HG03558 (cell line): ENCODE measurements around the gene MYADM.
A peak's percentile ranks its signal among the peaks of the same experiment; 100 is the strongest.
"Not testable (repeated sequence)": the region's sequence is repeated elsewhere in the genome, so short reads cannot be mapped to it uniquely, and the experiment has no call there.

Source experiments
- ATAC-seq: cut with Tn5 transposase; IDR thresholded peaks from one replicate; pipeline ENCODE4 v1.9.1; 2021; ENCODE audit warnings: moderate number of reproducible peaks; ENCODE audit not compliant: unreplicated experiment; ENCODE audit errors: extremely low read depth

MYADM gene

DNA sequence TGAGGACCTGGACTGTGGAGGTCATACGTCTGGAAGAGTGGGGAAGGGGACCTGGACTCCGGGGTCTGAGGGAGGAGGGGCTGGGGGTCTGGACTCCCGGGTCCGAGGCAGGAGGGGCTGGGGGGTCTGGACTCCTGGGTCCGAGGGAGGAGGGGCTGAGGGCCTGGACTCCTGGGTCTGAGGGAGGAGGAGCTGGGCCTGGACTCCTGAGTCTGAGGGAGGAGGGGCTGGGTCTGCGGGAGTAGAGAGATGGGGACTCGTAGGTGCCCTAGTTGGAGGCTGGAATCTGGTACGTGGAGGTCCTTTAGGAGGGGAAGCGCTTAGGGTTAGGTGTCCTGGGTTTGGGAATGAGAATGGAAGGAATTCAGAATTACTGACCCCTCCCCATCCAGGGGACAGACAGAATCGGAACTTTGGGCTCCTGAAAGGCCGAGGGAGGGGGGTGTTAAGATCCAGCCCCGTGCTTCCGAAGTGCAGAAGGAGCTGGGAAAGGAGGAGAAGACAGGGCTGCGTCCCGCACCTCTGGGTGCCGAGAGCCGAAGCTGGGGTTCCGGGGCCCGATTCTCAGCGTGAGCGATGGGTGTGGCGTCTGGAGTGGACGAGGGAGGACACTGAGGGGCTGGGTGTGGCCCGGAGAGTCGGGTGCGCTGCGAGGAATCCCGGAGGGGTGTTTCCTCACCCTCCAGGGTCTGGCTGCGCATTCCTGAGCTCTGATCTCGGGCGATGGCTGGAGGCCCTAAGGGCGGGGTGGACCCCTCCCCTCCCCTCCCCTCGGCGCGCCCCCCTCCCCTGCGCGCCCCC is 608 bp downstream of the MYADM start:
- no peak for ATAC-seq

DNA sequence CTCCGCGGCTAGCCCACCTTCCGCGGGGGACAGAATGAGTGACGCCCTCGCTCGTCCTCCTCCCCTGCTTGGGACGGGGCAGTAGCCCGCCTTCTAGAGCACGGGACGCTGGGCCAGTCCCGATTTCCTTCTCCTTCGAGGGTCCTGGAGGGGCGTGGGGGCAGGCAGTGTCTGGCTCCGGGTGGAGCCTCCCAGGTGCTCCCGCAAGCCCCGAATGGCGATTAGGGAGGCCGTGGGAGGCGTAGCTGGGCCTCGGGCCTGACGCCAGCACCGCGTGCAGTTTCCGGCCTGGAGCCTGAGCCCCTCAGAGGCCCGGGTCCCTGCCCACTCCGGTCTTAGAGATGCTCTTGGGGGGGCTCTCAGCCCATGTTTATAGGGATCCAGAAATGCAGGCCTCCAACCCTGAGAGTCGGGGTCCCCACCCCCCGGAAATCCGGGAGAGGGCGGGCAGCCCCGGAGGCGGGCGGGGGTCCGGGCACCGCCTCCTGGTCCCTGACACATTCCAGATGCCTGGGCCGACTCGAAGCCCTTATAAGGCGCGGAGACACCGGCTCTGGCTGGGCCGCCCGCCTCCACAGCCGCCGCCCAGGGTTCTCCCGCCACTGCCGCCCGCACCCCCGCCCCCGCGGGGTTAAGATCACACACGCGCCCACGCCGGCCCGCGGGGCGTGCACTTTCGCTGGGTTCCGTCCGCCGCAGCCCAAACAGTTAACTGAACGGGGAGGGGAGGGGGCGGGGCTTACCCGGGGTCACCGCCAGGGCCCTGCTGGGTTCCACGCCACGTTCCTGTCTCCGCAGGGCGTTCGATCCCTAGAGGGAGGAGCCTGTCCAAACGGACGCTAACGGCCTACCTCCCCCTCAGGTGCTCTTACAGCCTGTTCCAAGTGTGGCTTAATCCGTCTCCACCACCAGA is 1.5 kb downstream of the MYADM start:
- no peak for ATAC-seq

DNA sequence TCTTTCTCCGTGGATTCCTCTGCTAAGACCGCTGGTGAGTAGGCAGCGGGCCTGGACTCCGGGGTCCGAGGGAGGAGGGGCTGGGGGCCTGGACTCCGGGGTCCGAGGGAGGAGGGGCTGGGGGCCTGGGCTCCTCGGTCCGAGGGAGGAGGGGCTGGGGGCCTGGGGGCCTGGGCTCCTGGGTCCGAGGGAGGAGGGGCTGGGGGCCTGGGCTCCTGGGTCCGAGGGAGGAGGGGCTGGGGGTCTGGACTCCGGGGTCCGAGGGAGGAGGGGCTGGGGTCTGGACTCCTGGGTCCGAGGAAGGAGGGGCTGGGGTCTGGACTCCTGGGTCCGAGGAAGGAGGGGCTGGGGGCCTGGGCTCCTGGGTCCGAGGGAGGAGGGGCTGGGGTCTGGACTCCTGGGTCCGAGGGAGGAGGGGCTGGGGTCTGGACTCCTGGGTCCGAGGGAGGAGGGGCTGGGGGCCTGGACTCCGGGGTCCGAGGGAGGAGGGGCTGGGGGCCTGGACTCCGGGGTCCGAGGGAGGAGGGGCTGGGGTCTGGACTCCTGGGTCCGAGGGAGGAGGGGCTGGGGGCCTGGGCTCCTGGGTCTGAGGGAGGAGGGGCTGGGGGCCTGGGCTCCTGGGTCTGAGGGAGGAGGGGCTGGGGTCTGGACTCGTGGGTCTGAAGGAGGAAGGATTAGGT is 2.3 kb downstream of the MYADM start:
- ATAC-seq = not testable (repeated sequence)

GRCh38 chr19:53870485-53870844 is 2.8 kb downstream of the MYADM start:
- ATAC-seq = no peak

GRCh38 chr19:53871454-53871853 is 3.8 kb downstream of the MYADM start:
- no peak for ATAC-seq

- no peak for ATAC-seq
Observed at GRCh38 chr19:53872762-53873161, 5.1 kb downstream of the MYADM start.

DNA sequence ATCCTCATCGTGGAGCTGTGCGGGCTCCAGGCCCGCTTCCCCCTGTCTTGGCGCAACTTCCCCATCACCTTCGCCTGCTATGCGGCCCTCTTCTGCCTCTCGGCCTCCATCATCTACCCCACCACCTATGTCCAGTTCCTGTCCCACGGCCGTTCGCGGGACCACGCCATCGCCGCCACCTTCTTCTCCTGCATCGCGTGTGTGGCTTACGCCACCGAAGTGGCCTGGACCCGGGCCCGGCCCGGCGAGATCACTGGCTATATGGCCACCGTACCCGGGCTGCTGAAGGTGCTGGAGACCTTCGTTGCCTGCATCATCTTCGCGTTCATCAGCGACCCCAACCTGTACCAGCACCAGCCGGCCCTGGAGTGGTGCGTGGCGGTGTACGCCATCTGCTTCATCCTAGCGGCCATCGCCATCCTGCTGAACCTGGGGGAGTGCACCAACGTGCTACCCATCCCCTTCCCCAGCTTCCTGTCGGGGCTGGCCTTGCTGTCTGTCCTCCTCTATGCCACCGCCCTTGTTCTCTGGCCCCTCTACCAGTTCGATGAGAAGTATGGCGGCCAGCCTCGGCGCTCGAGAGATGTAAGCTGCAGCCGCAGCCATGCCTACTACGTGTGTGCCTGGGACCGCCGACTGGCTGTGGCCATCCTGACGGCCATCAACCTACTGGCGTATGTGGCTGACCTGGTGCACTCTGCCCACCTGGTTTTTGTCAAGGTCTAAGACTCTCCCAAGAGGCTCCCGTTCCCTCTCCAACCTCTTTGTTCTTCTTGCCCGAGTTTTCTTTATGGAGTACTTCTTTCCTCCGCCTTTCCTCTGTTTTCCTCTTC is 6.3 kb downstream of the MYADM start:
- no peak for ATAC-seq

DNA sequence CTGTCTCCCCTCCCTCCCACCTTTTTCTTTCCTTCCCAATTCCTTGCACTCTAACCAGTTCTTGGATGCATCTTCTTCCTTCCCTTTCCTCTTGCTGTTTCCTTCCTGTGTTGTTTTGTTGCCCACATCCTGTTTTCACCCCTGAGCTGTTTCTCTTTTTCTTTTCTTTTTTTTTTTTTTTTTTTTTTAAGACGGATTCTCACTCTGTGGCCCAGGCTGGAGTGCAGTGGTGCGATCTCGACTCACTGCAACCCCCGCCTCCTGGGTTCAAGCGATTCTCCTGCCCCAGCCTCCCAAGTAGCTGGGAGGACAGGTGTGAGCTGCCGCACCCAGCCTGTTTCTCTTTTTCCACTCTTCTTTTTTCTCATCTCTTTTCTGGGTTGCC is 6.9 kb downstream of the MYADM start:
- no peak for ATAC-seq

DNA sequence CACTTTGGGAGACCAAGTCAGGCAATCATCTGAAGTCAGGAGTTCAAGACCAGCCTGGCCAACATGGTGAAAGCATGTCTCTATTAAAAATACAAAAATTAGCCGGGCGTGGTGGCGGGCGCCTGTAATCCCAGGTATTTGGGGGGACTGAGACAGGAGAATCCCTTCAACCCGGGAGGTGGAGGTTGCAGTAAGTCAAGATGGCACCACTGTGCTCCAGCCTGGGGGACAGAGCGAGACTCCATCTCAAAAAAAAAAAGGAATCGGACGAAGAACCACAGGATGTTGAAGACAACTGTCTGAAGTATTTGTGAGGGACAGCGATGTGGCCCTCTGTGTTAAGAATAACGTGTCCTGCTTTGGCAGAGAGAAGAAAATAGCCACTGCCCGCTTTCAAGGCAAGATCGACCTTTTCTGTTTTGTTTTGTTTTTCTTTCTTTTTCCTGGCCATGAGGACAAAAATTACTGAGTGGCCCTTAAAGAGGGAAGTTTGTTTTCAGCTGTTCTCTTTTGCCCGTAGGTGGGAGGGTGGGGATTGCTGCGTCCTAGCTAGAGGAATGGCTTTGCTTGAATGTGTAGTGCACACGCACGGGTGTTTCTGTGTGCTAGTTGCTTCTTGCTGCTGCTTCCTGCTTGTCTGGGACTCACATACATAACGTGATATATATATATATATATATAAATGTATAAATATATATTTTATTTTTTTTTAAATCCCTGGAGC is 8.1 kb downstream of the MYADM start:
- ATAC-seq = no peak

GRCh38 chr19:53876651-53877224 is 9.1 kb downstream of the MYADM start:
- no peak for ATAC-seq

DNA sequence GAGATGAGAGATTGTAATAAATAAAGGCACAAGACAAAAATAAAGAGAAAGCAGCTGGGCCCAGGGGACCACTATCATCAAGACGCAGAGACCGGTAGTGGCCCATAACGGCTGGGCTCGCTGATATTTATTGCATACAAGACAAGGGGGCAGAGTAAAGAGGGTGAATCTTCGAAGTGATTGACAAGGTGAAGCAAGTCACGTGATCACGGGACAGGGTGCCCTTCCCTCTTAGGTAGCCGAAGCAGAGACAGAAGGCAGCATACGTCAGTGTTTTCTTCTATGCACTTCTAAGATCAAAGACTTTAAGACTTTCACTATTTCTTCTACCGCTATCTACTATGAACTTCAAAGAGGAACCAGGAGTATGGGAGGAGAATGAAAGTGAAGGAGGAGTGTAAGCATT is 9.7 kb downstream of the MYADM start:
- no peak for ATAC-seq

- ATAC-seq = no peak
Observed at GRCh38 chr19:53878776-53879139, 11.1 kb downstream of the MYADM start.

DNA sequence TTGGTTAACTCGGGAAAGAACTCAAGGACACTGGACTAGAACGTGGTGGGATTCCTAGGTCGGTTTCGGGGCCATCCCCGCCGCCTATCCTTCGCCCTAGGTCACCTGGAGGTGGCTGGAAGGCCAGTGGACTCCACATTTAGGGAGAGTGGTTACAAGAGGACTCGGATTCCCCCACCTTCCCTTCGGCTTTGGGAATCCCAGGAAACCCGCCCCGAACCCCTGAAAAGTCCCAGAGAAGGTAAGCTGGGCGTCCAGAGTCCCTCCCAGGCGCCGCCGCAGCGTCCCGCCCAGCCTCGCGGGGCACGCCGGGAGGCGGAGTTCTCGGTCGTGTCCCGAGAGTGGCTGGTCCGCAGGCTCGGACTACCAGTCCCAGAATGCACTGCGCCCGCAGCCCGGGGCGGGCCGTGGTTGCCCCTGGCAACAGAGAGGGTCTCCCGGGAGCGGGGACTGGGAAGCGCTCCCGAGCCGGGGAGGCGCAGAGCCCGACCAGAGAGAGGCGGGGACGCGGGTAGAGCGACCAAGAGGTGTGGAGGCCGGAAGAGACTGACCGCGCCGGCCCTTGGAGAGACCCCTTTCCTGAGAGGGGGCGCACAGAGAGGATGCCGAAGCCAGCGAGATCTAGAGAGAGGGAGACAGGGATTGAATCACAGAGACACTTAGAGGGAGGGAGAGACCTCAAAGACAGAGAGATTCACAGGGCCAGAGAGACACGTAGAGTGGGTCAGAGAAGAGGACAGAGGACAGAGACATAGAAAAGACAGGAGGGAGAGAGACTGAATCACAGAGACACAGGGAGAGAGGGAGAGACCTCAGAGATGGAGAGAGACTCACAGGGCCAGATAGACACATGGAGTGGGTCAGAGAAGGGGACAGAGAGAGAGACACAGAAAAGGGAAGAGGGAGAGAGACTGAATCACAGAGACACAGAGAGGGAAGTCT is 11.7 kb downstream of the MYADM start:
- ATAC-seq = peak; percentile 50

- no peak for ATAC-seq
Observed at GRCh38 chr19:53880711-53881481, 13.2 kb downstream of the MYADM start.

DNA sequence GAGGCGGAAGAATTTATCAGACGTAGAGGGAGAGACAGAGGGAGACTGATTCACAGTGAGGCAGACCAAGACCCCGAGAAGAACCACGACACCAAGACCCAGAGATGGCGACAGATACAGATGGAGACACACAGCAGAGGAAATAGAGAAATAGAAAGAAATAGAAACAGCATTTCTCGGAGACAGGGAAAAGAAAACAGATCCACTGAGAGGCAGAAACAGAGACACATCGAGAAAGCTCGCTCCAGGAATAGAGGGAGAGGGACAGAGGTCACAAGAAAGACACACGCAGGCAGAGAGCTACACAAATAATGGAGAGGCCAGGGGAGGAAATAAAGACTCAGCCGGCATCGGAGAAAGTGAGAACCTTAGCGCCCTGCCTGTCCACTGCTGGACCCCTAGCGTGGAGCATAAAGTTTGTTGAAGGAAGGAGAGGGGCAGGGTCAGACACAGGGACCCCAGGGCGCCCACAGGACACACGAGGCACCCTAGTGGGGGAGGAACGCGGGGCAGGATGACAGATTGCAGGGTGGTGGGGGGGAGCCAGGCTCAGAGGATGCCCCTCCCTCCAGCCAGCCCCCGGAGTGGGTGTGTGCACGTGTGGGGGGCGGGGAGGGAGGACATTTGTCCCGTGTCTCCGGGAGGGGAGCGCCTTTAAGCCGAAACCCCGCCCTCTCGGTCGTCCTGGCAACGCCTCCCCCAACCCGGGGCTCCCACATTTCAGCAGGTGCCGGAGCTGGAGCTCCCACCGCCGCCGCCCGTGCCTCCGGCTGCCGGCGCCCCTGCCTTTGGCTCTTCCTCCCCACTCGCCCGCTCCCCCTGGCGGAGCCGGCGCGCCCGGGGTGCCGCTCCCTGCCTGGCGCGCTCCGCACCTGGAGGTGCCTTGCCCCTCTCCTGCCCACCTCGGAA is 14.1 kb downstream of the MYADM start, which contains the start of gene PRKCG:
PRKCG (plus strand) TSS at position 716 of the 909 bp plus-strand sequence. CDS start 298 bp downstream, outside the sequence.
- no peak for ATAC-seq

DNA sequence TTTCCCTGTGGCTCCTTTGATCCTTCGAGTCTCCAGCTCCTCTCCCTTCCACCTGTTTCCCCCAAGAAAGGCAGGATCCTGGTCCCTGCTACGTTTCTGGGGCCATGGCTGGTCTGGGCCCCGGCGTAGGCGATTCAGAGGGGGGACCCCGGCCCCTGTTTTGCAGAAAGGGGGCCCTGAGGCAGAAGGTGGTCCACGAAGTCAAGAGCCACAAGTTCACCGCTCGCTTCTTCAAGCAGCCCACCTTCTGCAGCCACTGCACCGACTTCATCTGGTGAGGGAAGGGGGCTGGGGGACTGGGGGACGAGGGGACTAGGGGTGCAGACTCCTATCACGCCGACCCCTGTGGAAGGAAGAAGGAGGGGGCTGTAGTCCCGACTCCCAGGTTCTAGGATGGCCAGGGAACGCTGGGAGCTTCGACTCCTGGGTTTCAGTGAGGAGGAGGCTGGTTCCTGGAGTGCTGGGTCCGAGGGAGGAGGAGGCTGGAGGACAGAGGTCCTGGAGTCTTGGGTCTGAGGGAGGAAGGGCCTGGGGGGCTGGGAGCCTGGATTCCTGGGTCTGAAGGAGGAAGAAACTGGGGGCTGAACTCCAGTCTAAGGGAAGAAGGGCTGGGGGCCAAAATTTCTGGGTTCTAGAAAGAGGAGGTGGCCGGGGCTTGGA is 14.8 kb downstream of the MYADM start:
- no peak for ATAC-seq
